GM18520 (cell line): ENCODE data around the gene CLRN2.

ENCODE experiments used
- ATAC-seq: cut with Tn5 transposase; IDR thresholded peaks from one replicate; pipeline ENCODE4 v1.9.1; 2021; ENCODE audit not compliant: unreplicated experiment

Gene CLRN2, protein sequence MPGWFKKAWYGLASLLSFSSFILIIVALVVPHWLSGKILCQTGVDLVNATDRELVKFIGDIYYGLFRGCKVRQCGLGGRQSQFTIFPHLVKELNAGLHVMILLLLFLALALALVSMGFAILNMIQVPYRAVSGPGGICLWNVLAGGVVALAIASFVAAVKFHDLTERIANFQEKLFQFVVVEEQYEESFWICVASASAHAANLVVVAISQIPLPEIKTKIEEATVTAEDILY

DNA sequence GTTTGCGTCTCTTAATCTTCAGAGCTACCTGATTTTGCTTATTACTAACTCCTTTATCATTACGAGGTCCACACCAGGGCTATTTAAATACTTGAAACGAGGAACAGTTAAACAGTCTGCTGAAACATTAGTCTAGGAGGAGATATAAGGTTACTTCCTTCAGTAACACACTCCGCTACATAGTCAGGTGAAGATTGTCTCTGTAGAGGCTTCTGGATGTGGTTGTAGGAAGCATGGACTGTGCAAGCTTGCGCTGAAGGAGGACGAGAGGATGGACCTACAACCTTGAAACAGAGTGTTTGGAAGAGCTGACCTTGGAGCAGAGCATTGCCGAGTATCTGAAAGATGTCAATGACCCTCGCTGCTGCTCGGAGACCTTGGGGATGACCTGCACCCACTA lies at the start of gene CLRN2:
Gene CLRN2, plus strand, starts transcription at position 301 of the 400 bp plus-strand sequence. CDS start 102 bp downstream, outside the sequence.
- ATAC-seq, result no peak

DNA sequence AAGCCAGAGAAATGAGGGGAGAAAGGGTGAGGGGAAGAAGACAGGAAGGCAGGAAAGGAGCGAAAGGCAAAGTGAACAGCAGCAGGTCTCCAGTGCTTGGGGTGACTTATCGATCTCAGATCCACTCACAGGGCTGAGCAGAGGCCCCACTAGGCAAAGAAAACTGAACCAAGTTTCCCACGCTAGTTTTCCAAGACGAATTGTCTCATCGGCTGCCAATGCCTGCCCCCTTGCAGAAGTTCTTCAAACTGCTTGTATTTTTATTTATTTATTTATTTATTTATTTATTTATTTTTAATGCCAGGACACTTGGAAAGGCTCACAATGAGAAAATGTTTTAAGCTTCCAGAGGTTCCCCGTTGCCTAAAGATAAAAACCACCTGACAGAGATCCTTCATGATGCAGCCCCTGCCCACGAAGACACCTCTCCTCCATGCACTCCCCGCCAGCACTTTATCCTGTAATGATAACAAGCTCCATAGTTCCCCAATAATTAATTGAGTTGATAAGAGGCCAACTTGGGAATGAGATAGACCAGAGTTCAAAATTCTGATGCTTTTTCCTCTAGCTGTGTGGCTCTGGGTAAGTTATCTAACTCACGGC lies 46.2 kb upstream of the CLRN2 start:
- no peak for ATAC-seq

DNA sequence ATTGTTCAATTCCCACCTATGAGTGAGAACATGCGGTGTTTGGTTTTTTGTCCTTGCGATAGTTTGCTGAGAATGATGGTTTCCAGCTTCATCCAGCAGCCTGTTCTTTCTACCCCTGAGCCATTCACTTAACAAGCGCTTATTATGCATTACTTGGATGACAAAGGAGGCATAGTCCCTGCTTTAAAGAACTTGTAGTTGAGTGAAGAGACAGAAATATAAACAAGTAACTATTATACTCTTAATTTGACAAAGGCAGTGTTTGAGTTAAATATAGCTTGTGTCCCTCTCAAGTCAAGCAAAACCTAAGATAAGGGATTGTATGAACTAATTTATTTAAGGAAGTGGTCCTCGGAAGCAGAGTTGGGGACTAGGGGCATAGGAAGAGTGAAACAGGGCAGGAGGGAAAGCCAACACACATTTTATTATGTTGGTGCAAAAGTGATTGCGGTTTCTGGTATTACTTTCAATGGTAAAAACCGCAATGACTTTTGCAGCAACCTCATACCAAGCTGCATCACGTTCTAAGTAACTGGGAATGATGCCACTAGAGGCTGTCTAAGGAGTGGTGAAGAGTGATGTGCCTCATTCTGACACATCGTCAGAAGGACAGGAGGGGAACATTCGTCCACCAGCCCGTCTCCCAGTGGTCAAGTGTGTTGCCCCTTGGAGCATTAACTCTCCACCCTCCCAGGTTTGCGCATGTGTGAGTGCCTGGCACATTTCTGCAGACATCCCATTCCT lies 44.9 kb upstream of the CLRN2 start:
- ATAC-seq, result no peak

DNA sequence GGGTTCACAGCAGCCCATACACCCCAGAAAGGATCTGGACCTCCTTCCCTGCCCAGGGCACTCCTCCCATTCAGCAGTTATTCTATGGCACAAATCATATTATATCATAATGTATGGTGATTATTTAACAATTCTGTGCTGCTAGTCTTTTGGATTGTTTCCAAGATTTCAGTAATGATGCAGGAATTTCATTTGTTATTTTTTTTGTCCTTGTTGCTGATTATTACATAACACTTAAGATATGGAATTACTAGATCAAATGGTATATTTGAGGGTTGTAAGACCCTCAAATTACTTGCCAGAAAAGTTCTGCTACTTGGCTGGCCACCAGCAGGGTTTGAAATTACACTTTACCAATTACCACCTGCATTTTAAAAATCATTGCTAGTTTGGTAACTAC lies 39.5 kb upstream of the CLRN2 start:
- no peak for ATAC-seq

DNA sequence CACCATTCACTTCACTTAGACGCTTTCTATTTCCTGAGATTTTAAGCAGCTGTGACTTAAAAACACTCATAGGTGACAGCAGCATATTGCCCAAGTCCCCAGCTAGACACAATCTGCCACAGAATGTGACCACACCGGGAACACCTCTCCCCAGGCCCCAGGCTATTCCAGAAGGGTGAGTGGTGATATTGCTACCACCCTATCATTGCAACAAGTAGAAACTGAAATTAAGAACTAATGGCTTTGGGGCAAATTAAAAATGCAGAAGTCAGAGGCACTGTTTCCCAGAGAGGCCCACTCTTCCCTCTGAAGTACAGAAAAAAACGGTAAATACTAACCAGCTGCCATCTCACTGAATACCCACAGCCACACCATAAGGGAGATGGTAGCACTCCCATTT lies 38.1 kb upstream of the CLRN2 start:
- no peak for ATAC-seq

DNA sequence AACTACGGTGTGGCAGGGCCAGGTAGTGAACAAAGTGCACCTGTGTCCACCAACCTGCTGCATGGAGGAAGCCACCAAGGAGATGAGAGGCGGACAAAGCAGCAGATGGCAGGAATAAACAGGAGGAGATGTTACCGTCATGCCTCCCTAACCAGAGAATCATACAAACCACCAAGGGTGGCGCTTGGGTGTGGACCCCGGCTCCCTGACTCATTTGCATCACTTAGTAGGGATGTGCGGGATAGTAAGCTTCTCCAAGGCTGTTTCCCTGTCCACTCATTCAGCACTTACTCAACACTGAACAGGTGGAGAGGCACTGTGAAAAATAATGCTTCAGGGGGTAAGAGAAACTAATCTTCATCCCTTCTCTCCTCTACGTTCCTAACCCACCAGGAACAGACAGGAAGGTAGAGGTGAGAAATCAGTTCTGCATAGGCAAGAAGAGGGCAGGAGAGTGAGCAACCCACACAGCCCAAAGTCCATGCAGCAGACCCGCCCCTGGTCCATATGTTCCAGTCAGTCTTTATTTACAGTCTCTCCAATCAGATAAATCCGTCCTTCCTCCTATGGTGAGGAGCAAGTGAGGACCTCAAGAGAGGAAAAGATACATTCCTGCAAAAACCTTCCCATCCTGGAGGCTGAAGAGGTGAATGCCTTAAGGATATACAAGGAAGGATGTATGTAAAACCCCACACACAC lies 37.0 kb upstream of the CLRN2 start:
- no peak for ATAC-seq

DNA sequence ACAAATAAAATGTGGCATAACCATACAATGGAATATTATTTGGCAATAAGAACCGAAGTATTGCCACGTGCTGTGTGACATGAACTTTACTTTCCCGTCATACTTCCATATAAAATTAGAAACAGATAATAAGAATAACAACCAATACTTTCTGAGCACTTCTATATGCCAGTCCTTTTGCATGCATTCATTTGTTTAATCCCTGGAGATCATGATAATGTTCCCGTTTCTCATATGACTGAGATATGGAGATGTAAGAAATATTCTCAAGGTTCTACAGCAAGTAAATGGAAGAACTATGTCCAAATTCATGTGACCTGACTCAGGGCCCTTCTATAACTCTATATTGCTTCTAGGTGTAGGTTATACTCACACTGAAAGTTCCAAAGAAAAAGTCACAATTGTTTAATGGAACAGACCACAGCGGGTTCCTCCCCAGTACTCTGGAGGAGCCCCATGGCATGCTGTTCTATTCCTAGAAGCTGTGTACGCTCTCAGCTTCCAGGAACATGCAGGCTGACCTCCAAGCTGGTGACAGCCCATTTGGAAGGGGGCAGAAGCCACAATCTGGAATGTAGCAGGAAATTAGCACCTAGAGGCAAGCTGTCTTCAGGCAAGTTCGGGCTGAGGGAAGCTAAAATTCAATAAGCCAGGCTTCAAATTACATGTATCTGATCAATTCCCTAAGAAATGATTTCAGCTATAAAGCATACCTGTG lies 34.6 kb upstream of the CLRN2 start:
- ATAC-seq, result no peak

DNA sequence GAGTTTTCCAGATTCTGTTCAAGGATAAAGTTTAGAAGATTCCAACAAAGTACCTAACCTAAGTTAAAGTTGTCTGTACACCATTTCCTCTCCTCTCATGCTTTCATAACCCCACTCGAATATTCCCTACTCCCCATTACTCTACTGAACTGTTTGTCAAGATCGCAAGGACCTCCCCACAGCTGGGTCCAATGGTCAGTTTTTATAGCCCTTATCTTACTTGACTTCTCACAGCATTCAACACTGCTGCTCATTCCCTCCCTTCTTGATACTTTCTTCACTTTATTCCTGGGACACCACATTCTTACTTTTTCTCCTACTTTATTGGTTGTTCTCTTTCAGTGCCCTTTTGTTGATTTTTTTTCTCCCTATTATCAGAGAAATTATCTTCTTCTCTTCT lies 34.0 kb upstream of the CLRN2 start:
- no peak for ATAC-seq

DNA sequence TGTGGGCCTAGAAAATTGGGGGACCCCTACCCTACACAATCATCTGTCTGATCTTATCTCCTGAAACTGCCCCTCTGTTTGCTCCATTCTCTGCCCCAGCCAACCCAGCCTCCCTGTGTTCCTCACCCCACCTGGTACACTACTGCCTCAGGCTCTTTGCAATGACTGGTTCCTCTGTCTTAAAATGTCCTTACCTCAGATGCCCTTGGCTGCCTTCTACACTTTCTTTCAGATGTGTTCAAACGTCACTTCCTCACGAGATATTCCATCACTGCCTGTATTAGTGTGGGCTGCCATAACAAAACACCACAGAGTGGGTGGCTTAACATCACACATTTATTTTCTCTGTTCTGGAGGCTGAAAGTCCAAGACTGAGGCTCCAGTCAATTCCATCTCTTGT lies 32.2 kb upstream of the CLRN2 start:
- ATAC-seq, result no peak

DNA sequence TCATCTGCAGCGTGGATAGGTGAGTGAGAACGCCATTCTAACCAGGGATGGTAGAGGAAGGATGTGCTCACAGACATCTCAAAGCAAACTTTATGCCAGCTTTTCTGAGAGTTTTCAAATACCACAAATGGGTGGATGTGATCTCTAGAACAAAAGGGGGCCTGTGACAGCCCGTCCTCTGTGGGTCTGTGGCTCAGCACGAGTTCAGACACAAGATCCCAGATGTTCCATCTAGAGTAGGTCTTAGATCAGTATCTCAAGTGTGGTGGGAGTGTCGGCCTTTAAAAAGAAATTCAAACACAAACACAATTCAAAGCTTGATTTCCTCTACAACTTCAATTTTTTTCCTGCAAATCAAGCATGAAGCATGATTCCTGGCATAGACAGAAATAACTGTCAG lies 25.8 kb upstream of the CLRN2 start:
- ATAC-seq, result no peak

DNA sequence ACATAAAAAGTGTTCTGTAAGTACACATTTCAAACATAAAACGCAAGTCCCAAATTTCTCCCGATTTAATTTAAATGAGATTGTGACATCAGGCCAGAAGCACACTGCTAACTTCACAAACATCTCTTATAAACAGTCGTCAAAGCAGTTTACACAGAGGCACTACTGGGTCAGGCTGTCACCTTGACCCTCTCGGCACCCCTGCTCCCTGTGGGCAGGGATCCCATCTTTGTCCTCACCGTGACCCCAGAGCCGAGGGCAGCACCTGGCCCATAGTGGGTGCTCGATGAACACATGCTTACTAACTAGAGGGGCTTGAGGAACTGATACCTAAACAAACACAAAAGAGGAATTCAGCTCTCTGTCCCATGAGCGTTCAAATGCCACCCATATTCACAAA lies 25.2 kb upstream of the CLRN2 start:
- ATAC-seq, result no peak

DNA sequence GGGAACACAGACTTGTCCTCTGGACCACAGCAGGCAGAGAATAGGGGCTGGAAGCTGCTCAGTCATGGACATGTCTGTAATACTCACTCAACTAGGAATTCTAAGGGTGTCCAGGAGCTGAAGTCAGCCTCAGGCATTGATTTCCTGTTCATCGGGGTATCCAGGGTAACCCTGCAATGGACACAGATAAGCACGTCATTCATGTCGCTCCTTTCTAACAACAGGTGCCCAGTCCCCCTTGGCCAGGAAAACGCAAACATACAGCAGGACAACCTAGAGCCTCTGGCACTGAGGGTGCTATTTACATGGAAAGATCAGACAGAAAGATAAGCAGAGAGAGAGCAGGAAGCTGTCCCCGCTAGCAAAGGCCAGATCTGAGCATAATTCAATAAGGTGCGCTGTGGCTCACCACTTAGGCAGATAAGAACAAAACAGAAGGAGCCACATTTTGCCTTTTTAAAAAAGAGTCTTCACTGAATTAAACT lies 24.3 kb upstream of the CLRN2 start:
- no peak for ATAC-seq

DNA sequence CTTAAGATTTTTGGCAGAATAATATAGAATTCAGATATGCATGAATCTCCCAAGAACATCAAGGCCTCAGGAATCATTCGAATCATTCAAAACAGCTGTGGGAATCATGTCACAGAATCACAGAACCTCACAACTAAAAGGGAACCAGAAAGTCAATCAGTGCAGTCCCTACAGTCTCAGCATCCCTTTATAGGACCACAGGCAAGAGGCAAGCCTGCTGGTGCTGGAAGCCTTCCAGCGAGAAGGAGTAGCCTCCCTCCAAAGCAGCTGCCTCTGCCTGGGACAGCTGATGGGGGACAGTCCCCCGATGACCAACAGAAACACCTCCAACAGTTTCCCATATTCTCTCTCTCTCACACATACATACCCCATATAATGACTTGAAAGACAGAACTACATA lies 23.8 kb upstream of the CLRN2 start:
- ATAC-seq, result no peak

DNA sequence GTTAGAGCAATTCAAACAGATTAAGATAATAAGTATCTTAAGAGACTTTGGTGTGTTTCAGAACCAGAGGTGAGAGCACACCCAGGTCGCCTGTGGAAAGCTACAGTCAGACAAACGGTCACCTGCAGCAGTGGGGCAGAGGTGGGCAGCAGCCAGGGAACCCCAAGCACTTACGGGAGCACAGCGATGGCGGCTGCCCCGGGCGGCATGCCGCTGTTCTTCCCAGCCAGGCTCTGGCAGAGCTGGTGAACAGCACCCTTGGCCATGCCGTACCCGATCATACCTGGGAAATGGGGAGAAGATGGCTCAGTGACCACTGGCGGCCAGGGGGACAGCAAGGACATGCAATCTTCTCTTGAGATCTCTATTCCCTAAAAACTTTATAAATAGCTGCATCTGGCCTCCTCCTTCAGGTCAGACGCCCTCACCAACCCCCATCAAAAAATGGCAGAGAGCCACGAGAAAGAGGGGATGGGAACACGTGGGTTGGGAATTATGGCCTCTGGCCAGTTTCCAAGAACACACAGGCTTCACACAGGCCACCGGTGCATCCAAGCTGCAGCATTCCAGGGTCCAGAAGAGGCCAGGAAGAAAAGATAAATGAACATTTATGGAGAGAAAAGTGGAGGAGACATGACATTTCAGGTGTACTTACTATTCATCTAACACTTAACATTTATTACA lies 22.8 kb upstream of the CLRN2 start:
- no peak for ATAC-seq

DNA sequence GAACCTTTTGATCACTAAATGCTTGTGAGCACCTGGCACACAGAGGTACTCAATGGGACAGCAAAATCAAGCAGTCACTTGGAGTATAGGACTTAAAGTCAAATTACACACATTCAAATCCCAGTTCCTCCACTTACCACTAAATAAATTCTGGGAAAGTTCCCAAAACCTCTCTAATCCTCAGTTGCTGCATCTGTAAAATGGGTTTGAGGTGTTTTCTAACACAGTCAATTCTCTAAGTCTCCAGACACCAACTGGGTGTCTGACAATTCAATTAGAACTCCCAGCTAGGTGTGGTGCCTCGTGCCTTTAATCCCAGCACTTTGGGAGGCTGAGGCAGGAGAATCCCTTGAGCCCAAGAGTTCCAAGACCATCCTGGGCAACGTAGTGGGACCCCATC lies 22.1 kb upstream of the CLRN2 start:
- no peak for ATAC-seq

DNA sequence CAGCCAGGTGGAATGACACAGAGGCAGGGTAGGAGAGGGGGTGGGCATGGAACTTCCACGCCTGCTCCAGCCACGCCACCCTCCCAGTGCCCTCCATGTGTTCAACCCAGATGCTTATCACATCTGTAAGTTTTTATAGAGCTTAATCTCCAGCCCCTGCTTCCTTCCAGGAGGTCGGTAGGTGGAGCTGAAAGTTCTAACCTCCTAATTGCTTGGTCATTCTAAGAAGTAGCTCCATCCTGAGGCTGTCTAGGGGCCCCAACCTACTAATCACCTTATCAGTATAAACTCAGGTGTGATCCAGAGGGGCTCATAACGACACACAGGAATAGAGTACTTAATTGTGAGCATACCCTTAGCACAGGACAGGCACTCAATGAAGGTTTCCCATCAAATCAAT lies 21.3 kb upstream of the CLRN2 start:
- no peak for ATAC-seq

DNA sequence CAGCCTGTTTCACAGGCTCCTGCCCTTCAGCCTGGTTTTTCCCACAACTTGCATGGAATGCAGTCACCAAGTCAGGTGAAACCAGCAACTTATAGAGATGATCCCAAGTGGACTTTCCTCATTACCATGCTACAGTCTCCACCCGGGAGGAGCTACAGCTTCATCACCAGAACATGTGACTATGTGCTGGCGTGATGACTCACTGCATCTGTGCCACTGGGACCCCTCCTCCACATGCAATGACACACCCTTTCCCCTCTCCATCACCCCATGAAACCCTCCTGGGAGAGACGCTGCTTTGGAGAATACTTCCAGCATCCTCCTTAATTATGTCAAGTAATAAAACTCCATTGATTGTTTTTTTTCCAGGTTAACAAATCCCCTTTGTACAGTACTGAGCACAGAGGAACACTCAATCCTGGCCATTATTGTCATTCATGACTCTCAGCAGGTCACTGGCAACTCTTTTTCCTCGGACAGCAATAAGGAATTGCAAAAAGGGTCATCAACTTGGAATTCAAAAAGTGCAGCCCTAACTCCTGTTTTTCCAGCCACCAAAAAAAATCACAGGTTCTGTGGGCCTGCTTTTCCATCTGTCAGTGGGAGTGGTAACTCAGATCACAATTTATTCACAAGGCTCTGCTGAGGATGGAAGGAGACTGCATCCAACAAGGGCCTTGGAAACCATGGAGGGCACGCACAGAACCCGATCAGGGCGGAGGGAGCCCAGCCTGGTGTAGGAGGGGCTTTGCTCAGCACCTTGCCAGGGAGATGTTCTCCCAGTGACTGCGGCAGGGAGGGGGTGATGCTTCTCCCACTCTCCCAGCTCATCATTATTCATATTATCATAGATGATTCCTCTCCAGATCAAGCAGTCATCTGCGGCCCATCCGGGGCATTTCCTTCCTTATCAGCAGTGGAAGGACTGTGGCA lies 20.4 kb upstream of the CLRN2 start:
- no peak for ATAC-seq

DNA sequence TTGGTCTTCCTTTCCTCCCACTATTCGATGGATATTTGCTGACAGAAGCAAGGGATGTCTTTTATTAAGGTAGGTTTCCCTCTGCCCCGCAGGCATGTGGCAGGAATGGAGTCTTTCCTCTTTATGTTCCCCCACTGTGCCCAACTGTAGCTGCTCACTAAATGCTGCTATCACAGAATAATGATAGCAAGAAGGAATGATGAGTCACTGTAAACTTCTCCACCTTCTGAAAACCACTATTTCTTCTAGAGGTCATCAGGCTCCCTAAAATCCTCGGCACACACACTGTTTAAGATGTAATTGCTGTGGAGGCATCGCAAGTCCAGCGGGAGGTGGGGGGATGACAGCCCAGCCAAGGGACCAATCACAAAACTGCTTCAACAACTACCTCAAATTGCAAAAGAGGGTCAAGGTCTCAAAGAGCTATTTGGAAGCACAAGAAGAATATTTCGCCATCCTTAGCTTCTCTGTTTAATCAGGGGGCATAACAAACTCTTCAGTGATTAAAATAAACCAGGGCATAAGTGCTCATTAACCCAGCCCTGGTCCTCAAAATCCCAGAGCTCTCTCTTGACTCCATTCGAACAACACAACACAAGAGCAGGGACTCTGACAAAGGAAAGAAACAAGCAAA lies 17.0 kb upstream of the CLRN2 start:
- no peak for ATAC-seq

DNA sequence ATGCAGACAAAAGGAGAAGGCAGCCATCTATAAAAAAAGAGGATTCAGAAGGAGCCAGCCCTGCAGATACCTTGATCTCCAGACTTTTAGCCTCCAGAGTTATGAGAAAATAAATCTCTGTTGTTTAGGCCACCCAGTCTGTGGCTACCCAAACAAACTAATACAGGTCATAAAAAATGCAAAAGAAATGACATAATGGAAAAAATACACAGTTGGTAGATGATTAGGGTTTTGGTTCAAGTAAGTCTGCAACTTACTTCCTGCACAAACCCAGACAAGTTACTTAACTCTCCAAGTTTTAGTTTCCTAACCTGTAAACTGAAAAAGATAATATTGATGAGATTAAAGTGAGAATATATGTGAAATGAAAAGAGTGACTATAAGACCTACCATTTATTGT lies 14.4 kb upstream of the CLRN2 start:
- ATAC-seq, result no peak
